H1 (cell line): Measurements from ENCODE around the gene MRPL1. TPM values are rescaled to one million over a fixed set of nuclear protein-coding genes. Genes with fewer than 3 reads are reported as not detected.

ENCODE experiments used
- CTBP2 ChIP-seq: IDR thresholded peaks from 2 replicates; pipeline ENCODE4 v1.7.0; 2011; ENCODE audit warnings: borderline replicate concordance, mild to moderate bottlenecking, moderate library complexity, mixed read lengths, low read length; ENCODE audit not compliant: insufficient read depth, insufficient read length
- RAD21 ChIP-seq, 2 experiments: IDR thresholded peaks in 1 of 2; conservative IDR thresholded peaks in 1 of 2; 2 replicates each; pipeline ENCODE4 v1.6.1; 2011; ENCODE audit warnings: low read depth in 2 of 2, low read length in 2 of 2, improper control_type of control experiment in 1 of 2, inconsistent platforms in 1 of 2, mild to moderate bottlenecking in 1 of 2, moderate library complexity in 1 of 2
- RFX5 ChIP-seq: IDR thresholded peaks from 2 replicates; pipeline ENCODE4 v1.6.1; 2011; ENCODE audit warnings: low read depth, low read length, improper control_type of control experiment, borderline replicate concordance
- SIX5 ChIP-seq: IDR thresholded peaks from 2 replicates; pipeline ENCODE4 v1.6.1; 2011; ENCODE audit warnings: mild to moderate bottlenecking, low read depth, low read length
- polyA plus RNA-seq, 7 experiments: library from polyadenylated mRNA; depleted of rRNA in 3 of 7; stranded (reverse) in 5 of 7; unstranded in 2 of 7; fragments of >200 nt in 5 of 7; fragments of 200-250 nt in 2 of 7; gene quantifications; 1 replicate in 5 of 7; 2 replicates in 1 of 7; 4 replicates in 1 of 7; pipeline versions ENCODE4 v1.2.1 to v1.2.3, GENCODE V29; 2011 to 2013; ENCODE audit warnings: missing spikeins in 2 of 7, mixed read lengths in 2 of 7
- total RNA-seq: library from RNA; stranded (reverse); fragmentation: NEBNext Ultra II Directional; extraction: Animal tissue kit (Norgen Biotek cat#: 25700); gene quantifications from 2 replicates; pipeline ENCODE4 v1.2.1, GENCODE V29; 2021

MRPL1 gene
- total and polyA plus RNA-seq, 2 of the 8 experiments (the other 6 are each of a cell fraction or from before 2014, with no cell fraction given), result 9.6 to 37.0 TPM

- TF ChIP-seq SIX5 (no peak), CTBP2 (no peak), RAD21 (IDR thresholded peaks at IDR 0.05 in 1 of 2, conservative IDR thresholded peaks at IDR 0.05 in 1 of 2; ENCODE audit: low read depth in 2 of 2, low read length in 2 of 2) (no peak), RFX5 (no peak)
- TF ChIP-seq, all 59 proteins: peak for 0
Measured at GRCh38 chr4:77848508-77848907, 14.1 kb upstream of the MRPL1 start (continued).
